ENCODE data around the gene SEMA4A.
"Not testable (repeated sequence)": the region's sequence is repeated elsewhere in the genome, so short reads cannot be mapped to it uniquely, and the experiment has no call there.

The SEMA4A gene

DNA sequence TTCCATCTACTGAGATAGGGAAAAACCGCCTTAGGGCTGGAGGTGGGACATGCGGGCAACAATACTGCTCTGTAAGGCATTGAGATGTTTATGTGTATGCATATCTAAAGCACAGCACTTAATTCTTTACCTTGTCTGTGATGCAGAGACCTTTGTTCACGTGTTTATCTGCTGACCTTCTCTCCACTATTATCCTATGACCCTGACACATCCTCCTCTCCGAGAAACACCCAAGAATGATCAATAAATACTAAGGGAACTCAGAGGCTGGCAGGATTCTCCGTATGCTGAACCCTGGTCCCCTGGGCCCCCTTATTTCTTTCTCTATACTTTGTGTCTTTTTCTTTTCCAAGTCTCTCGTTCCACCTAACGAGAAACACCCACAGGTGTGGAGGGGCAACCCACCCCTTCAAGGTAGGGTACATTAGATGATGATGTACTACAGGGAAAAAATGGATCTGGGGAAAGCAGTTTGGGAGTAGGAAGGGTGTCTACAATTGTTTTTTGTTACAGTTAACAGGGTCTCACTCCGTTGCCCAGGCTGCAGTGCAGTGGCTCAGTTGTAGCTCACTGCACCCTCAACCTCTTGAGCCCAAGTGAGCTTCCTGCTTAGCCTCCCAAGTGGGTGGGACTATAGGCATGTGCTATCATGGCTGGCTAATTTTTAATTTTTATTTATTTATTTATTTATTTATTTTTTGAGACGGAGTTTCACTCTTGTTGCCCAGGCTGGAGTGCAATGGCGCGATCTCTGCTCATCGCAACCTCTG is 28.8 kb downstream of the SEMA4A start:
- H3K4me1 ChIP-seq (ENCODE audit: control insufficient read depth in 2 of 2, insufficient read depth in 1 of 2, low read depth in 1 of 2, low read length in 2 of 2), result peaks cover 0 to 11% of the 10 kb centered on the region in 2 donors
- not testable (repeated sequence) for H3K14ac ChIP-seq (ENCODE audit: low read length); H3K79me1 ChIP-seq (ENCODE audit: low read depth, low read length); H3K27ac ChIP-seq (replicated peaks; ENCODE audit: low read length); H2BK15ac ChIP-seq (ENCODE audit: low read length); DNase-seq (ENCODE audit: low spot score); H3K36me3 ChIP-seq (replicated peaks in 1 of 2; ENCODE audit: control insufficient read depth in 2 of 2, insufficient read depth in 2 of 2, low read length in 2 of 2); H3K4me3 ChIP-seq (ENCODE audit: low read length in 2 of 2); H3K9ac ChIP-seq (ENCODE audit: low read depth, low read length, poor library complexity); H4K91ac ChIP-seq (ENCODE audit: low read depth, low read length, poor library complexity); H4K8ac ChIP-seq (ENCODE audit: low read depth, low read length); H3K4me2 ChIP-seq (ENCODE audit: insufficient read depth, low read length, poor library complexity, severe bottlenecking); H3K27me3 ChIP-seq (ENCODE audit: control insufficient read depth in 3 of 3, insufficient read depth in 3 of 3, low read depth in 1 of 3, low read length in 3 of 3); H3K23ac ChIP-seq (ENCODE audit: low read depth, low read length, poor library complexity); H2BK120ac ChIP-seq (ENCODE audit: low read depth, low read length); H2BK5ac ChIP-seq (ENCODE audit: low read length); H3K4ac ChIP-seq (ENCODE audit: low read length); H3K9me3 ChIP-seq (replicated peaks in 1 of 2; ENCODE audit: control insufficient read depth in 2 of 2, insufficient read depth in 1 of 2, low read depth in 1 of 2, low read length in 2 of 2)
- no CpG with 5 or more reads among the region's 12 CpGs for WGBS, 2 donors (ENCODE audit: extremely low coverage in 2 of 2, insufficient read length in 2 of 2, insufficient replicate concordance in 1 of 2)
- peak overlapping the region; percentile 98 for H2BK12ac ChIP-seq (ENCODE audit: low read length)
- peak overlapping the region; percentile 82 for H2AFZ ChIP-seq (ENCODE audit: low read length)
- H2AK5ac ChIP-seq (ENCODE audit: low read depth, low read length), result peak overlapping the region; percentile 75
- H3K18ac ChIP-seq (ENCODE audit: low read length), result peak overlapping the region; percentile 65

DNA sequence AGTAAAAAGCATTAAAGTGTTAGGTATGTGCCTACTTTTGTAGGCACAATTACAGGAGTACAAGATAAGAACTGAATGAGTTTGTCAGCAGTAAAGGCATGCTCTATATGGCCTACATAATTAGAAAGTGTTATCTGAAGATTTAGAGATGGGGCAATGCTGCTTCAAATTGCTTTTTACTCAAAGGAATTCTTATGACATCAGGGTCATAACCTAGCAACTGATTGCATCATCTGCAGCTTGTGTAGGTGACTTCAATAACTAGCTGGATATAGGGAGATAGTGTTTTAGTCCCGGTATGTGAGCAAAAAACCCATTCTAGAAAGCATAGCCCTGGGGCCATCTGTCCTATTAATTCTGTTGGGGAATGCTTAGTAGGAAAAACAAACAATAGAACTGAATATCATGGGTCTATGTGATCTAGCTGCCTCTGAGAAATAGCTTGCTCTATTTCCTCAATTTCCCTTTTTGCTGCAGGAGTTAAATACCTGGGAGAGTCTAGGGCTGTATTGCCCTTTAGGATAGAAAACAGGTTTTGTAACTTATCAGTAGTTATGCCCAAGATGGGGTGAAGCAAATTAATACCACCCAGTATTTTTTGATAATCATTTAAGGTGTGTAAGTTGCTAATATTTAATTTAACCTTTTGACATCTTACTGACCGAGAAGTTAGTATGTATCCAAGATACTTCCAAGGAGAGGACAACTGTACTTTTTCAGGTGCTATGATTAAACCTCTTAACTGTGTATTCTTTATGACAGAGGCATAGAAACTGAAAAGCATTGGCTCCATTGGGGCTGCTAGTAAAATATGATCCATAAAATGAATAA is 33.2 kb downstream of the SEMA4A start:
- no CpG with 5 or more reads among the region's 2 CpGs for WGBS, 2 donors (ENCODE audit: extremely low coverage in 2 of 2, insufficient read length in 2 of 2, insufficient replicate concordance in 1 of 2)
- H2BK120ac ChIP-seq (ENCODE audit: low read depth, low read length); H3K14ac ChIP-seq (ENCODE audit: low read length); H2BK12ac ChIP-seq (ENCODE audit: low read length); H4K8ac ChIP-seq (ENCODE audit: low read depth, low read length); H3K36me3 ChIP-seq (replicated peaks in 1 of 2; ENCODE audit: control insufficient read depth in 2 of 2, insufficient read depth in 2 of 2, low read length in 2 of 2); H3K23ac ChIP-seq (ENCODE audit: low read depth, low read length, poor library complexity); DNase-seq (ENCODE audit: low spot score); H3K4me3 ChIP-seq (ENCODE audit: low read length in 2 of 2); H3K4me2 ChIP-seq (ENCODE audit: insufficient read depth, low read length, poor library complexity, severe bottlenecking); H2AK5ac ChIP-seq (ENCODE audit: low read depth, low read length); H2BK5ac ChIP-seq (ENCODE audit: low read length); H3K9ac ChIP-seq (ENCODE audit: low read depth, low read length, poor library complexity); H3K27me3 ChIP-seq (ENCODE audit: control insufficient read depth in 3 of 3, insufficient read depth in 3 of 3, low read depth in 1 of 3, low read length in 3 of 3); H3K79me1 ChIP-seq (ENCODE audit: low read depth, low read length); H3K4ac ChIP-seq (ENCODE audit: low read length); H2BK15ac ChIP-seq (ENCODE audit: low read length); H4K91ac ChIP-seq (ENCODE audit: low read depth, low read length, poor library complexity); H2AFZ ChIP-seq (ENCODE audit: low read length); H3K4me1 ChIP-seq (ENCODE audit: control insufficient read depth in 2 of 2, insufficient read depth in 1 of 2, low read depth in 1 of 2, low read length in 2 of 2); H3K27ac ChIP-seq (replicated peaks; ENCODE audit: low read length); H3K18ac ChIP-seq (ENCODE audit: low read length): not testable (repeated sequence)
- H3K9me3 ChIP-seq (replicated peaks in 1 of 2; ENCODE audit: control insufficient read depth in 2 of 2, insufficient read depth in 1 of 2, low read depth in 1 of 2, low read length in 2 of 2), result peaks cover 0 to 16% of the 10 kb centered on the region in 2 donors

DNA sequence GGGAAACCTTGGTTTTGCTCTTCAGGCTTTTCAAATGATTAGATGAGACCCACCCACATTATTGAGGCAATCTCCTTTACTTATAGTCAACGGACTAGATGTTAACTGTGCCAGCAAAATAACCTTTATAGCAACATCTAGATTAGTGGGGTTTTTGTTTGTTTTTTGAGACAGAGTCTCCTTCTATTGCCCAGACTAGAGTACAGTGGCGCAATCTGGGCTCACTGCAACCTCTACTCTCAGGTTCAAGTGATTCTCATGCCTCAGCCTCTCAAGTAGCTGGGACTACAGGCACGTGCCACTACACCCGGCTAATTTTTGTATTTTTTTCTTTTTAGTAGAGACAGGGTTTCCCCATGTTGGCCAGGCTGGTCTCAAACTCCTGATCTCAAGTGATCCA is 36.9 kb downstream of the SEMA4A start:
- not testable (repeated sequence) for H3K9ac ChIP-seq (ENCODE audit: low read depth, low read length, poor library complexity); H3K4ac ChIP-seq (ENCODE audit: low read length); DNase-seq (ENCODE audit: low spot score); H4K91ac ChIP-seq (ENCODE audit: low read depth, low read length, poor library complexity); H3K27me3 ChIP-seq (ENCODE audit: control insufficient read depth in 3 of 3, insufficient read depth in 3 of 3, low read depth in 1 of 3, low read length in 3 of 3); H3K14ac ChIP-seq (ENCODE audit: low read length); H2BK120ac ChIP-seq (ENCODE audit: low read depth, low read length); H2AK5ac ChIP-seq (ENCODE audit: low read depth, low read length); H4K8ac ChIP-seq (ENCODE audit: low read depth, low read length); H3K4me3 ChIP-seq (ENCODE audit: low read length in 2 of 2); H2BK5ac ChIP-seq (ENCODE audit: low read length); H3K79me1 ChIP-seq (ENCODE audit: low read depth, low read length); H3K36me3 ChIP-seq (replicated peaks in 1 of 2; ENCODE audit: control insufficient read depth in 2 of 2, insufficient read depth in 2 of 2, low read length in 2 of 2); H3K18ac ChIP-seq (ENCODE audit: low read length); H3K27ac ChIP-seq (replicated peaks; ENCODE audit: low read length); H3K4me2 ChIP-seq (ENCODE audit: insufficient read depth, low read length, poor library complexity, severe bottlenecking); H3K23ac ChIP-seq (ENCODE audit: low read depth, low read length, poor library complexity); H2AFZ ChIP-seq (ENCODE audit: low read length); H2BK15ac ChIP-seq (ENCODE audit: low read length)
- H3K4me1 ChIP-seq (ENCODE audit: control insufficient read depth in 2 of 2, insufficient read depth in 1 of 2, low read depth in 1 of 2, low read length in 2 of 2), result peaks cover 2 to 10% of the 10 kb centered on the region in 2 donors
- no CpG with 5 or more reads among the region's 4 CpGs for WGBS, 2 donors (ENCODE audit: extremely low coverage in 2 of 2, insufficient read length in 2 of 2, insufficient replicate concordance in 1 of 2)
- H2BK12ac ChIP-seq (ENCODE audit: low read length), result peak overlapping the region; percentile 18
- H3K9me3 ChIP-seq (replicated peaks in 1 of 2; ENCODE audit: control insufficient read depth in 2 of 2, insufficient read depth in 1 of 2, low read depth in 1 of 2, low read length in 2 of 2), result peaks cover 0 to 16% of the 10 kb centered on the region in 2 donors

GRCh38 chr1:156191292-156191964 is 38.0 kb downstream of the SEMA4A start:
- Histone ChIP-seq H3K4me1 (ENCODE audit: control insufficient read depth in 2 of 2, insufficient read depth in 1 of 2, low read depth in 1 of 2, low read length in 2 of 2) (peaks cover 2 to 10% of the 10 kb centered on the region in 2 donors), H2BK120ac (ENCODE audit: low read depth, low read length) (no peak overlapping the region), H4K91ac (ENCODE audit: low read depth, low read length, poor library complexity) (no peak overlapping the region), H3K27me3 (ENCODE audit: control insufficient read depth in 3 of 3, insufficient read depth in 3 of 3, low read depth in 1 of 3, low read length in 3 of 3) (no peaks in the 10 kb centered on the region), H3K4ac (ENCODE audit: low read length) (no peak overlapping the region), H2BK5ac (ENCODE audit: low read length) (no peak overlapping the region), H3K4me3 (ENCODE audit: low read length in 2 of 2) (no peak overlapping the region), H3K9ac (ENCODE audit: low read depth, low read length, poor library complexity) (no peak overlapping the region), H3K4me2 (ENCODE audit: insufficient read depth, low read length, poor library complexity, severe bottlenecking) (no peak overlapping the region), H2BK15ac (ENCODE audit: low read length) (no peak overlapping the region), H3K27ac (replicated peaks; ENCODE audit: low read length) (no peak overlapping the region), H3K14ac (ENCODE audit: low read length) (no peak overlapping the region), H3K23ac (ENCODE audit: low read depth, low read length, poor library complexity) (no peak overlapping the region), H3K79me1 (ENCODE audit: low read depth, low read length) (peaks cover 7% of the 10 kb centered on the region), H3K18ac (ENCODE audit: low read length) (no peak overlapping the region), H2AFZ (ENCODE audit: low read length) (no peak overlapping the region), H3K36me3 (replicated peaks in 1 of 2; ENCODE audit: control insufficient read depth in 2 of 2, insufficient read depth in 2 of 2, low read length in 2 of 2) (peaks cover 0 to under 1% of the 10 kb centered on the region in 2 donors), H2BK12ac (ENCODE audit: low read length) (no peak overlapping the region), H4K8ac (ENCODE audit: low read depth, low read length) (no peak overlapping the region), H3K9me3 (replicated peaks in 1 of 2; ENCODE audit: control insufficient read depth in 2 of 2, insufficient read depth in 1 of 2, low read depth in 1 of 2, low read length in 2 of 2) (peaks cover 0 to 8% of the 10 kb centered on the region in 2 donors), H2AK5ac (ENCODE audit: low read depth, low read length) (no peak overlapping the region)
- no CpG with 5 or more reads among the region's 4 CpGs for WGBS, 2 donors (ENCODE audit: extremely low coverage in 2 of 2, insufficient read length in 2 of 2, insufficient replicate concordance in 1 of 2)
- DNase-seq (ENCODE audit: low spot score), result no peak
